ENCODE data around the gene TK2.
"Not testable (repeated sequence)": the region's sequence is repeated elsewhere in the genome, so short reads cannot be mapped to it uniquely, and the experiment has no call there.

DNA sequence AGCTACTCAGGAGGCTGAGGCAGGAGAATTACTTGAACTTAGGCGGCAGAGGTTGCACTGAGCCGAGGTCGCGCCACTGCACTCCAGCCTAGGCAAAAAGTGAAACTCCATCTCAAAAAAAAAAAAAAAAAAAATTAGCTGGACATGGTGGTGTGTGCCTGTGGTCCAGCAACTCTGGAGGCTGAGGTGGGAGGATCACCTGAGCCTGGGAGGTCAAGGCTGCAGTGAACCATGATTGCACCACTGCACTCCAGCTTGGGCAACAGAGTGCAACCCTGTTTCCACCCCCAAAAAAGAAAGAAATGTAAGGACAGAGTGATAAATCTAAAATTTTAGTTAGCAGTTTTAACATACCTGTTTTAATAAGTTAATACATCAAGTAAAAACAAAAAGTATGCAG is 46.6 kb upstream of the TK2 start:
- TF ChIP-seq, protein P1, sequence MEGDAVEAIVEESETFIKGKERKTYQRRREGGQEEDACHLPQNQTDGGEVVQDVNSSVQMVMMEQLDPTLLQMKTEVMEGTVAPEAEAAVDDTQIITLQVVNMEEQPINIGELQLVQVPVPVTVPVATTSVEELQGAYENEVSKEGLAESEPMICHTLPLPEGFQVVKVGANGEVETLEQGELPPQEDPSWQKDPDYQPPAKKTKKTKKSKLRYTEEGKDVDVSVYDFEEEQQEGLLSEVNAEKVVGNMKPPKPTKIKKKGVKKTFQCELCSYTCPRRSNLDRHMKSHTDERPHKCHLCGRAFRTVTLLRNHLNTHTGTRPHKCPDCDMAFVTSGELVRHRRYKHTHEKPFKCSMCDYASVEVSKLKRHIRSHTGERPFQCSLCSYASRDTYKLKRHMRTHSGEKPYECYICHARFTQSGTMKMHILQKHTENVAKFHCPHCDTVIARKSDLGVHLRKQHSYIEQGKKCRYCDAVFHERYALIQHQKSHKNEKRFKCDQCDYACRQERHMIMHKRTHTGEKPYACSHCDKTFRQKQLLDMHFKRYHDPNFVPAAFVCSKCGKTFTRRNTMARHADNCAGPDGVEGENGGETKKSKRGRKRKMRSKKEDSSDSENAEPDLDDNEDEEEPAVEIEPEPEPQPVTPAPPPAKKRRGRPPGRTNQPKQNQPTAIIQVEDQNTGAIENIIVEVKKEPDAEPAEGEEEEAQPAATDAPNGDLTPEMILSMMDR (IDR thresholded peaks at IDR 0.05): not testable (repeated sequence)
- TF ChIP-seq POLR2A, POLR2AphosphoS5 (IDR thresholded peaks at IDR 0.05): not testable (repeated sequence)

All from breast epithelium (tissue), 3 donors.